Endodermal cell (in vitro differentiated cells): ENCODE results near the gene PARP8. TPM values are rescaled to one million over a fixed set of nuclear protein-coding genes. Genes with fewer than 3 reads are reported as not detected.

Source experiments
- DNase-seq: peaks from one replicate; pipeline ENCODE4 v3.0.0-alpha.2; 2017
- H3K27ac ChIP-seq: 2 replicates; pipeline ENCODE4 v1.5.1; 2013; ENCODE audit warnings: mild to moderate bottlenecking, low read depth, low read length, moderate library complexity
- H3K27me3 ChIP-seq: 2 replicates; pipeline ENCODE4 v1.6.1; 2013; ENCODE audit warnings: mild to moderate bottlenecking, low read length, moderate library complexity; ENCODE audit not compliant: insufficient read depth, control insufficient read depth, poor library complexity, severe bottlenecking
- H3K36me3 ChIP-seq: 2 replicates; pipeline ENCODE4 v1.7.0; 2013; ENCODE audit warnings: mild to moderate bottlenecking, low read length, moderate library complexity; ENCODE audit not compliant: control insufficient read depth, insufficient read depth
- H3K4me1 ChIP-seq: one replicate; pipeline ENCODE4 v1.7.0; 2013; ENCODE audit warnings: low read length; ENCODE audit not compliant: control insufficient read depth, insufficient read depth
- H3K4me3 ChIP-seq: 2 replicates; pipeline ENCODE4 v1.5.1; 2013; ENCODE audit warnings: mild to moderate bottlenecking, low read length, moderate library complexity
- H3K9ac ChIP-seq: 2 replicates; pipeline ENCODE4 v1.6.1; 2013; ENCODE audit warnings: mild to moderate bottlenecking, low read length, moderate library complexity; ENCODE audit not compliant: poor library complexity, severe bottlenecking; ENCODE audit errors: extremely low read depth
- H3K9me3 ChIP-seq: 2 replicates; pipeline ENCODE4 v1.6.1; 2013; ENCODE audit warnings: mild to moderate bottlenecking, low read length, moderate library complexity; ENCODE audit not compliant: control insufficient read depth
- H3K27ac Mint-ChIP-seq: 2 replicates; pipeline ENCODE4 v1.8.0; 2020; ENCODE audit warnings: mixed read lengths
- H3K27me3 Mint-ChIP-seq: 2 replicates; pipeline ENCODE4 v1.8.0; 2021; ENCODE audit warnings: mild to moderate bottlenecking, mixed read lengths; ENCODE audit not compliant: insufficient read depth
- H3K36me3 Mint-ChIP-seq: 2 replicates; pipeline ENCODE4 v1.8.0; 2020; ENCODE audit warnings: low read depth, mixed read lengths
- H3K4me1 Mint-ChIP-seq: 2 replicates; pipeline ENCODE4 v1.8.0; 2020; ENCODE audit warnings: mixed read lengths
- H3K4me3 Mint-ChIP-seq: 2 replicates; pipeline ENCODE4 v1.8.0; 2020; ENCODE audit warnings: mild to moderate bottlenecking, moderate library complexity, mixed read lengths
- H3K9me3 Mint-ChIP-seq: 2 replicates; pipeline ENCODE4 v1.8.0; 2020; ENCODE audit warnings: mild to moderate bottlenecking, mixed read lengths
- WGBS, 2 experiments: methylation state at CpG; one replicate each; pipeline versions ENCODE4 v1.1.5 to v1.1.7; 2013; ENCODE audit warnings: missing lambda C conversion rate in 2 of 2, mixed read lengths in 1 of 2; ENCODE audit not compliant: insufficient coverage in 1 of 2, insufficient read length in 1 of 2; 5-methylcytosine and 5-hydroxymethylcytosine counted together
- total RNA-seq, 2 donors: library from RNA; stranded (reverse); fragmentation: NEBNext Ultra II Directional in 1 of 2; extraction: Animal tissue kit (Norgen Biotek cat#: 25700) in 1 of 2; gene quantifications; 2 replicates in 1 of 2; 3 replicates in 1 of 2; pipeline ENCODE4 v1.2.1, GENCODE V29; 2021
- TF ChIP-seq, protein P1 (sequence below): fragments of 200-600 bp; sonication (generic); conservative IDR thresholded peaks from 2 replicates; pipeline ENCODE4 v1.5.0; 2021; ENCODE audit warnings: antibody characterized with exemption, mild to moderate bottlenecking

PARP8 gene
- total RNA-seq, 2 donors from 2014 or later: 18.7 to 19.4 TPM

DNA sequence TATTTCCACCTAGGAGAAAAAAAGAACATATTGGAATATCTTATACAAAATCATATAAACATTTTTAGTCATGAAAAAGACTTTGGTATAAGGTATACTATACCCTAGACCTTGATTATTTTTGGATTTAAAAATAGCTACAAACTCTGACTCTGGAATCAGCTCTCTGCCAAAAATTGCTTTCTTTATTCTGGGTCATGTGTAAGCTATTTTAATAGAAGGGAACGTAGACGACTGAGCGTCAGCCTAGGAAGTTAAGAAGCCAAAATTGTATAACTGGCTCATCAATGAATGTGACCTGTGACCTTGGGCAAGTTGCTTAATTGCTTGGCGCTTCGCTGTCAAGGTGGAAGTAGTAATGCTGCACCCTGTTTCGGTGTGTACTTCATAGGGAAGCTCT lies 157.1 kb downstream of the PARP8 start:
- WGBS, 2 experiments: 90 to 96% methylated on average over 3 to 6 of the region's 6 CpGs

DNA sequence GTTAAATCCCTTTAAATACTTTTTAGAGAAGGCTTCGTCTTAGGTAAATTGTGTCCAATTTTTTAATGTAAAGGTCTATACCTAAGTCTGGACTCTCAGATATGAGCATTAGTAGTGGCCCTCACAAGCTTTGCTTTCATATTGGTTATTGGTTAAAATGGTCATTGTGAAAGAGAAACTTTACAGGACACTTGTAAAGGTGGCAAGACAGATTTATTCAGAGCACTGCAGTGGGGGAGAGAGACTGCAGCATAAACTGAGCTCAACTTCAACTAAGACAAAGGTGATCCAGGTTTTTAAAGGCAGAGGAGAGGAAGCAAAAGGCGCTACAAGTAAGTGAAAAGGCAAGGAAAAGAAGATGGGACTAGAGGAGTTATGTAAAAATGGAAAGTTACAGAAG lies 157.7 kb downstream of the PARP8 start:
- TF ChIP-seq, protein P1, sequence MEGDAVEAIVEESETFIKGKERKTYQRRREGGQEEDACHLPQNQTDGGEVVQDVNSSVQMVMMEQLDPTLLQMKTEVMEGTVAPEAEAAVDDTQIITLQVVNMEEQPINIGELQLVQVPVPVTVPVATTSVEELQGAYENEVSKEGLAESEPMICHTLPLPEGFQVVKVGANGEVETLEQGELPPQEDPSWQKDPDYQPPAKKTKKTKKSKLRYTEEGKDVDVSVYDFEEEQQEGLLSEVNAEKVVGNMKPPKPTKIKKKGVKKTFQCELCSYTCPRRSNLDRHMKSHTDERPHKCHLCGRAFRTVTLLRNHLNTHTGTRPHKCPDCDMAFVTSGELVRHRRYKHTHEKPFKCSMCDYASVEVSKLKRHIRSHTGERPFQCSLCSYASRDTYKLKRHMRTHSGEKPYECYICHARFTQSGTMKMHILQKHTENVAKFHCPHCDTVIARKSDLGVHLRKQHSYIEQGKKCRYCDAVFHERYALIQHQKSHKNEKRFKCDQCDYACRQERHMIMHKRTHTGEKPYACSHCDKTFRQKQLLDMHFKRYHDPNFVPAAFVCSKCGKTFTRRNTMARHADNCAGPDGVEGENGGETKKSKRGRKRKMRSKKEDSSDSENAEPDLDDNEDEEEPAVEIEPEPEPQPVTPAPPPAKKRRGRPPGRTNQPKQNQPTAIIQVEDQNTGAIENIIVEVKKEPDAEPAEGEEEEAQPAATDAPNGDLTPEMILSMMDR: no peak
- Mint-ChIP-seq H3K36me3 (peaks cover 5% of the 10 kb centered on the region), H3K27me3 (no peaks in the 10 kb centered on the region), H3K4me1 (no peaks in the 10 kb centered on the region), H3K27ac (no peak overlapping the region), H3K9me3 (no peaks in the 10 kb centered on the region), H3K4me3 (no peak overlapping the region)
- Histone ChIP-seq H3K4me3 (no peak overlapping the region), H3K27ac (no peak overlapping the region), H3K9ac (no peak overlapping the region), H3K36me3 (peaks cover 18% of the 10 kb centered on the region), H3K9me3 (no peaks in the 10 kb centered on the region), H3K27me3 (no peaks in the 10 kb centered on the region), H3K4me1 (no peaks in the 10 kb centered on the region)
- 92 to 95% methylated on average over 2 of the region's 2 CpGs for WGBS, 2 experiments
- no peak for DNase-seq

More for the DNA sequence above, 157.1 kb downstream of the PARP8 start:
- TF ChIP-seq, protein P1: no peak
- Histone ChIP-seq H3K36me3 (peaks cover 18% of the 10 kb centered on the region), H3K9me3 (no peaks in the 10 kb centered on the region), H3K27me3 (no peaks in the 10 kb centered on the region), H3K9ac (no peak overlapping the region), H3K4me1 (no peaks in the 10 kb centered on the region), H3K27ac (no peak overlapping the region), H3K4me3 (no peak overlapping the region)
- H3K9me3 Mint-ChIP-seq: no peaks in the 10 kb centered on the region
- no peak for DNase-seq
- no peak overlapping the region for H3K4me3 Mint-ChIP-seq
- H3K27me3 Mint-ChIP-seq: no peaks in the 10 kb centered on the region
- no peak overlapping the region for H3K27ac Mint-ChIP-seq
- H3K4me1 Mint-ChIP-seq: no peaks in the 10 kb centered on the region
- peaks cover 9% of the 10 kb centered on the region for H3K36me3 Mint-ChIP-seq

DNA sequence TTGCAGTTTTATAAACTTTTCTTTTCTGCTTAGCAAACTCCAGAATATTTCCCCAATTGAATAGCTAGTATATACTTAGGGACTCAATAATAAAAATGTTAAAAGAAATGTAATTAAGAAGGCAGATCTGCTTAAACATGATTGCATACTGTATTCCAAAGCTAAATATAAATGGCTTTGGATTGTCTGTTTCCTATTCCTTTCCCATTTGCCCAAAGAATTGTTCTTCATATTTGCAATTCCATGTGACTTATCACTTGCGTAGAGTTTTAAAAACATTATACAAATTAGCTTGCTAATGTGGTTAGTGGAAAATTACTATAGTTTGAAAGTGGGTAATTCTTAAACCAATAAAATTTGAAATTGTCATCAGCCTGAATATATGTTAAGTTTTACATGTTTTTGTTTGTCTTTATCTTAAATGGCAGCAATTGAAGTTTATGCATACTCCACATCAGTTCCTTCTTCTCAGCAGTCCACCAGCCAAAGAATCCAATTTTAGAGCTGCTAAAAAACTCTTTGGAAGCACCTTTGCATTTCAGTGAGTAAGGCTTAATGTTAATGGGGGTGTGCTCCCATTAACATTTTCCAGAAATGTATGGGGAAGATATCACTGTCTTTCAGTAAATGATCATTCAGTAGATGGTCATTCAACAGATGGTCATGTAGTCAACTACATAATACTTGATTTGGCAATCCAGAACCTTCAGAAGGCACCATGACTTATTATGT lies 161.2 kb downstream of the PARP8 start:
- no peak overlapping the region for H3K27ac ChIP-seq
- DNase-seq: no peak
- Mint-ChIP-seq H3K27me3 (no peaks in the 10 kb centered on the region), H3K4me3 (no peak overlapping the region), H3K36me3 (peaks cover 2% of the 10 kb centered on the region), H3K4me1 (no peaks in the 10 kb centered on the region), H3K27ac (no peak overlapping the region), H3K9me3 (no peaks in the 10 kb centered on the region)
- H3K36me3 ChIP-seq: peaks cover 14% of the 10 kb centered on the region
- 100% methylated on average over 1 of the region's 1 CpG; no CpG with 5 or more reads in 1 of the 2 experiments for WGBS, 2 experiments
- TF ChIP-seq, protein P1: no peak
- H3K4me3 ChIP-seq: no peak overlapping the region
- no peaks in the 10 kb centered on the region for H3K4me1 ChIP-seq
- no peaks in the 10 kb centered on the region for H3K9me3 ChIP-seq
- H3K27me3 ChIP-seq: no peaks in the 10 kb centered on the region
- H3K9ac ChIP-seq: no peak overlapping the region
